Effector memory CD4-positive, alpha-beta T cell (primary cell): ENCODE results near the gene IQSEC3.

Source experiments
- DNase-seq, 3 donors: peaks; one replicate each; pipeline ENCODE4 v3.0.0-alpha.2; 2020
- H3K27ac ChIP-seq: 2 replicates; pipeline ENCODE4 v1.7.0; 2013; ENCODE audit warnings: mild to moderate bottlenecking, low read length, moderate library complexity; ENCODE audit not compliant: insufficient read depth, poor library complexity, severe bottlenecking
- H3K27me3 ChIP-seq: replicated peaks from 2 replicates; pipeline ENCODE4 v1.7.0; 2013; ENCODE audit warnings: mild to moderate bottlenecking, low read length; ENCODE audit not compliant: insufficient read depth, control insufficient read depth, poor library complexity, severe bottlenecking
- H3K36me3 ChIP-seq: 2 replicates; pipeline ENCODE4 v1.7.0; 2013; ENCODE audit warnings: mild to moderate bottlenecking, low read length, moderate library complexity; ENCODE audit not compliant: control insufficient read depth, insufficient read depth
- H3K4me1 ChIP-seq: 2 replicates; pipeline ENCODE4 v1.7.0; 2013; ENCODE audit warnings: low read length, mild to moderate bottlenecking; ENCODE audit not compliant: control insufficient read depth, insufficient read depth, poor library complexity, severe bottlenecking
- H3K4me3 ChIP-seq: 2 replicates; pipeline ENCODE4 v1.7.0; 2013; ENCODE audit warnings: low read length, low read depth, mild to moderate bottlenecking; ENCODE audit not compliant: insufficient read depth, poor library complexity, severe bottlenecking
- H3K9me3 ChIP-seq: 2 replicates; pipeline ENCODE4 v1.7.0; 2013; ENCODE audit warnings: mild to moderate bottlenecking, low read length, moderate library complexity; ENCODE audit not compliant: control insufficient read depth

Gene IQSEC3

DNA sequence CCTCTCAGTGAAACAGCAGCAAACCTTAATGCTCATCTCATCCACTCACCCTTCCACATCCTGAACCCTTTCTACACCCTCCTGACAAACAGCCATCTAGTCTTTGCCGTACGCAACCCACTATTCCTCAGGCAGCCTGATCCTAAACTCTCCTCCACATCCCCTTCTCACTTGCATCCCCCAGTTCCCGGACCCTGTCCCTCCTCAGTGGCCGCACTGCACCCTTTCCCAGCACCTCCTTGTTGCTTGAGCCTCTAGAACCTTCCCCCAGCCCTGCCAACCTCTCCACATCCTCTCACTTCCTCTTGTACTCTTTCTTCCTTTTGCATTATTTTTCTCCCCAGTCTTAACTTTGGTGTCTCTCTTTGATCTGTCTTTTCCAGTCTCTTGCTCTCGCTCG is 42.9 kb downstream of the IQSEC3 start:
- H3K4me3 ChIP-seq, result no peak overlapping the region
- H3K36me3 ChIP-seq, result no peaks in the 10 kb centered on the region
- H3K27me3 ChIP-seq, result no peaks in the 10 kb centered on the region
- no peaks in the 10 kb centered on the region for H3K9me3 ChIP-seq
- H3K4me1 ChIP-seq, result no peaks in the 10 kb centered on the region
- H3K27ac ChIP-seq, result no peak overlapping the region
- no peak for DNase-seq

DNA sequence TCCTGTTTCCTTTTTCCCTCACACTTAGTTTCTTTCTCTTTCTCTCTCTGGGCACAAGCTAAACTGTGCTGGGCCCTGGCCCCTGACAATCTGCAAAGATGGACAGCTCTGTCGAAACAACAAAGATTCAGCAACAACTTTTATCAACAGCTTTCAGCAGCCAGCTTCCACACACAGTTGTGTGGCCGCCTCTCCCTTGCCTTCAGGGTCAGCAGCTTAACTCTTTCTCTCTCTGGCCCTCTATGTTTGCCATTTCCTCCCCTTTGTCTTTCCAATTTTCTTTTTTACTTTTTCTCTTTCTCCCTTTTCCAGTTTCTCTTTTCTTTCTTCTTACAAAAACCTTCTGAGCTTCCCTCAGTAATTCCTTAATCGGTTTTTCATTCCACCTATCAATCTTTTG is 43.3 kb downstream of the IQSEC3 start:
- Histone ChIP-seq H3K27ac (no peak overlapping the region), H3K4me3 (no peak overlapping the region), H3K4me1 (no peaks in the 10 kb centered on the region), H3K9me3 (no peaks in the 10 kb centered on the region), H3K36me3 (no peaks in the 10 kb centered on the region), H3K27me3 (no peaks in the 10 kb centered on the region)
- no peak for DNase-seq

- H3K27me3 ChIP-seq, result no peaks in the 10 kb centered on the region
- H3K9me3 ChIP-seq, result no peaks in the 10 kb centered on the region
- no peaks in the 10 kb centered on the region for H3K4me1 ChIP-seq
- no peaks in the 10 kb centered on the region for H3K36me3 ChIP-seq
- no peak overlapping the region for H3K4me3 ChIP-seq
- no peak for DNase-seq
- no peak overlapping the region for H3K27ac ChIP-seq
These were observed 45.3 kb downstream of the IQSEC3 start for GRCh38 chr12:111699-112493.

DNA sequence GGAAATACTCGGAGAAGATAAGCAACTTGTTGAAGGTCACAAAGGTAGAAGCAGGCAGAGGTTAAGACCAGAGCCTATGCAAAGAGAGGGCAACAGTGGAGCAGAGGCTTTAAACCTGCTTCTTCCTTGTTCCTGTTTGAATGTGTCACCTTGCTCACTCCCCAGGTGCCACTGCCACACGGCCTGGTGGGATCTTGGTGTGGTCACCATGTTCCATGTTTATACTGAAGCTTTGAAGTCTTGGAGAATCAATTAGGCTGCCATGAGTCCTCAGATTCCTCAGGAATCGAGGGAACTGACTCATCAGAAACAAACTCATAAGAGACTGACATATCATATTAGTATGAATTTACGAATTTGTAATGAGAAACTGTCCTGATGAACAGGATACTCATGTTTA is 46.8 kb downstream of the IQSEC3 start:
- H3K27ac ChIP-seq, result no peak overlapping the region
- no peaks in the 10 kb centered on the region for H3K36me3 ChIP-seq
- no peaks in the 10 kb centered on the region for H3K4me1 ChIP-seq
- H3K27me3 ChIP-seq, result no peaks in the 10 kb centered on the region
- H3K9me3 ChIP-seq, result no peaks in the 10 kb centered on the region
- H3K4me3 ChIP-seq, result no peak overlapping the region
- no peak for DNase-seq

- H3K9me3 ChIP-seq, result no peaks in the 10 kb centered on the region
- H3K27ac ChIP-seq, result no peak overlapping the region
- H3K36me3 ChIP-seq, result no peaks in the 10 kb centered on the region
- H3K4me1 ChIP-seq, result no peaks in the 10 kb centered on the region
- no peak overlapping the region for H3K4me3 ChIP-seq
- no peaks in the 10 kb centered on the region for H3K27me3 ChIP-seq
- no peak for DNase-seq
These were observed 48.2 kb downstream of the IQSEC3 start for GRCh38 chr12:114626-115211.

DNA sequence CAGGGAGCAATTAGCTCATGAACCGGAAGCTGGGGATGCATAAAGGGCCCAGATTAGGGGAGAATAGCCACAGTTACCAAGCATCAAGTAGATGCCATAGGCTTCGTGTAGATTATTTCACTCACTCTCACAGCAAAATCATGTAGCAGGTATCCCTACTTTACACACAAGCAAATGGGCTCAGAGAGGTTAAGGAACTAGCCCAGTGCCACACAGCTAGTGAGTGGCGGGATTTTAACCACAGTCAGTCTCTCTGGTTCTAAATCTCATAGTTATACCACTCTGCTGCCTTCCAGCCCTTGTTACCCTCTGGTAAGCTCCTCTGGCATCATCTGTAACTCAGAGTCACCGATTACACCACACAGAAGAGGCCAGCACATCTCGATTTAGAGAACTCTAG is 49.0 kb downstream of the IQSEC3 start:
- no peaks in the 10 kb centered on the region for H3K27me3 ChIP-seq
- H3K36me3 ChIP-seq, result no peaks in the 10 kb centered on the region

DNA sequence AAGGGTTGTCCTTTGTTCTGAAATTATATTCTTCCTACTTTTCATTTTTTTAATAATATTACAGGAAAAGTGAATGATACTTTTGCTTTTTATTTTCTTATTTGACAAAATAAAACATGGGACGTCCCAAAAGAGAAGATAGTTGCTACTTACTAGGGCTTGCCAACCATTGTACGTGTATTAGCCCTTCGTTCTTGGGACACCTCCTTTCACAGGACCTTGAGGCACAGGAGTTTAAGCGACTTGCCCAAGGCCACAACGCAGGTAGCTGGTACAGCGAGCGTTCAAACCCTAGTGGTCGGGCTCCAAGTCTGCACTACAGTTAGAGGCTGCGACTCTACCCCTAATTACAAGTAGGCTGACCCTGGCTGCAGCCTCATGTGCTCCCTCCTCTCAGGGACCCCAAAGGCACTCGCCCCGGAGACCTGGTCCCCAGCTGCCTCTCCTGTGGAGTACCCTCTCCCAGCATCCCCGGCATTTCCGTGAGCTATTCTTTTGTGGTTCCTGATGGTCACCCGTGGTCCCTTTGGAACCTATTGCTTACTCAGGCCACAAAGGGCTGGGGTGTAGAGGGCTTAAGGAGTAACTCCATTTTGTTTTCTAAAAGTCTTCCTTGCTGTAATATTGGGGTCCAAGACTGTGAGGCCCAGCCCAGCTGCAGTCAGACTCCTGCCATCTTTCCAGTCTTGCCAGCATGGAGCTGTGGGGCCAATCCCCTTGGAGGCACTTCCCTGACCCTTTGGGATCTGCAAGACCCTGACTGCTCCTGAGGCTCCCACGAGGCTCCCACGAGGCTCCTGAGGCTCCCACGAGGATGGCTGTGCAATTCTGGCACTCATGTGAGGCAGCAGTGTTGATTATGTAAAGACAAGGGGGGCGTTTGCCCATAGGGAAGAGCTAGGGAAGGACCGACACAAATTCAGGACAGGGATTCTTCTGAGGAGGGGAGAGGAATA is 49.7 kb downstream of the IQSEC3 start:
- no peaks in the 10 kb centered on the region for H3K36me3 ChIP-seq
- H3K27me3 ChIP-seq, result no peaks in the 10 kb centered on the region
- DNase-seq, result no peak
- H3K9me3 ChIP-seq, result no peaks in the 10 kb centered on the region
- H3K27ac ChIP-seq, result no peak overlapping the region
- no peak overlapping the region for H3K4me3 ChIP-seq
- H3K4me1 ChIP-seq, result no peaks in the 10 kb centered on the region

More for the DNA sequence above, 49.0 kb downstream of the IQSEC3 start:
- Histone ChIP-seq H3K27ac (no peak overlapping the region), H3K4me3 (no peak overlapping the region), H3K9me3 (no peaks in the 10 kb centered on the region), H3K4me1 (no peaks in the 10 kb centered on the region)
- DNase-seq, result no peak

DNA sequence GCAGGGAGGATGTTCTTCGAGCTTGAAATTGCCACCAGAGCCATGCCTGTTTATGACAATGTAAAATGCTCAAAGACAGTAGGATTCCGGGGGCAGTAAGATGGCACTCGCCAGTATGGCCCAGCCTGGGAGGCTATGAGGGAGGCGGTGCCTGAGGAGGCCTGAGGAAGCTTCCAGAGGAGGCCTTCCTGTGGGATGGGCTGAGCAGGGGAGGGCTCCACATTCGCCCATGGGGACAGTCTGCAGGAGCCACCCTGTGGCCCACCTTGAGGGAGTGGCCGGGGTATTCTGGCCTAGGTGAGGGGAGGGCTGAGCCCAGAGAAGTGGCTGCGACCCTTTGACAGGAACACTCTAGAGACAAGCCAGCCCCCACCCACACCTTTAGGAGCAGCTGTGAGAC is 50.7 kb downstream of the IQSEC3 start:
- H3K27me3 ChIP-seq, result no peaks in the 10 kb centered on the region
- H3K36me3 ChIP-seq, result no peaks in the 10 kb centered on the region
- no peak for DNase-seq
- no peaks in the 10 kb centered on the region for H3K4me1 ChIP-seq
- H3K9me3 ChIP-seq, result no peaks in the 10 kb centered on the region
- H3K4me3 ChIP-seq, result no peak overlapping the region
- no peak overlapping the region for H3K27ac ChIP-seq

DNA sequence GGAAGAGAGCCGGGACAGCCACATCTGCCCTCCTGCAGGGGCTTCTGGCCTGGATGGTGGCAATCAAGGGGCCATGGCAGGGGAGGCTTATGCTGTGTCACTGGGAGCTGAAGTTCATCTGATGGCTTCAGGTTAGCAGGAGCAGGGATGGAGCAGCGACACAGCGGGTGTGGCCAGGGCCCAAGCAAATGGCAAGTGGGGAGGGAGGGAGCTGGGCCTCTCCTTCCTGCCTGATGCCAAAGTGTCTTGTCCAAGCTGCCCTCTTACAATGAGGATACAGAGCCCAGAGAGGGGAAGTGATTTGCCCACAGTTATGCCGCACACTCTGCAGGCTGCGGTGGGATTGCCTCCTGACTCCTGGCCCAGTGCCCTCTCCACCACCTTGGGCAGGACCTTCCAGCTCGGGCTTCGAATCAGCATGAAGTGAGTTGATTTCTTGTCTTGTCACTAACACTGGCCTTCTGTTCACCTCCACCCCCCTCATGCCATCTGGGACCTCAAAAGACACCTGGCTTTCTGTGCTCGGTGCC is 51.3 kb downstream of the IQSEC3 start:
- H3K9me3 ChIP-seq, result no peaks in the 10 kb centered on the region
- no peaks in the 10 kb centered on the region for H3K27me3 ChIP-seq
- DNase-seq, result no peak
- no peaks in the 10 kb centered on the region for H3K36me3 ChIP-seq
- no peak overlapping the region for H3K27ac ChIP-seq
- no peak overlapping the region for H3K4me3 ChIP-seq
- no peaks in the 10 kb centered on the region for H3K4me1 ChIP-seq
